HCT116 (cell line): ENCODE data around the gene ELAVL1. TPM values are rescaled to one million over a fixed set of nuclear protein-coding genes. Genes with fewer than 3 reads are reported as not detected.
A peak's percentile ranks its signal among the peaks of the same experiment; 100 is the strongest.

Experiments used
- ATAC-seq: fragments of 200-7000 bp; cut with Tn5 transposase; 2 replicates; pipeline ENCODE4 v1.9.1; 2020; ENCODE audit warnings: mild to moderate bottlenecking, moderate library complexity
- BruUV-seq: library from RNA; stranded (reverse); fragments of 400-500 nt; replicated peaks from 2 replicates; lab custom pipeline; 2021; lab: Mats Ljungman, UMichigan
- CTCF ChIA-PET: fragments of 300-600 bp; sonication (Branson Sonifier 250); formaldehyde crosslinking; loops from one replicate; lab custom pipeline; 2021; ENCODE audit warnings: antibody characterized with exemption; lab: Charles Lee
- POLR2A ChIA-PET: fragments of 300-600, 350-600 bp; sonication (Branson Sonifier 250); formaldehyde crosslinking; loops from one replicate; lab custom pipeline; 2021; ENCODE audit warnings: antibody characterized with exemption; lab: Charles Lee
- RAD21 ChIA-PET, 2 experiments: fragments of 300-600 bp; sonication (Branson Sonifier 250); formaldehyde crosslinking; loops; one replicate each; lab custom pipeline; 2023; ENCODE audit warnings: low total read pairs in 2 of 2; ENCODE audit not compliant: uncharacterized antibody in 2 of 2, unreplicated experiment in 2 of 2, low non-redundant PET in 1 of 2; lab: Charles Lee
- DNase-seq: peaks from one replicate; pipeline ENCODE4 v3.0.0-alpha.2; 2010; ENCODE audit warnings: low read depth, low spot score
- H2AFZ ChIP-seq: fragments of 200-600 bp; shearing (Covaris generic), sonication (generic); 2 replicates; pipeline ENCODE4 v1.6.1; 2017; ENCODE audit warnings: low read depth, mixed run types, mixed read lengths, antibody characterized with exemption, low read length; ENCODE audit not compliant: poor library complexity, severe bottlenecking
- H3K27ac ChIP-seq: 2 replicates; pipeline ENCODE4 v1.5.1; 2012; ENCODE audit warnings: low read depth, low read length
- H3K27me3 ChIP-seq: fragments of 200-600 bp; sonication (generic); 2 replicates; pipeline ENCODE4 v1.6.1; 2016; ENCODE audit warnings: mixed run types, low read length, mixed read lengths; ENCODE audit not compliant: insufficient read depth
- H3K36me3 ChIP-seq, 2 experiments: fragments of 200-500 bp in 1 of 2; fragments of 200-600 bp in 1 of 2; sonication (Bioruptor generic) in 1 of 2; sonication (generic) in 1 of 2; 2 replicates each; pipeline versions ENCODE4 v1.5.1 to v1.6.1; 2014 to 2016; ENCODE audit warnings: low read length in 2 of 2, inconsistent platforms in 1 of 2, mixed read lengths in 1 of 2, mixed run types in 1 of 2; ENCODE audit not compliant: insufficient read depth in 2 of 2, control insufficient read depth in 1 of 2
- H3K4me1 ChIP-seq, 2 experiments: fragments of 200-600 bp in 1 of 2; sonication (generic) in 1 of 2; 2 replicates each; pipeline versions ENCODE4 v1.5.1 to v1.6.1; 2012 to 2017; ENCODE audit warnings: low read length in 2 of 2, inconsistent platforms in 1 of 2, mild to moderate bottlenecking in 1 of 2, mixed read lengths in 1 of 2, mixed run types in 1 of 2, moderate library complexity in 1 of 2; ENCODE audit not compliant: insufficient read depth in 2 of 2, control insufficient read depth in 1 of 2
- H3K4me2 ChIP-seq: fragments of 200-600 bp; sonication (generic); 2 replicates; pipeline ENCODE4 v1.6.1; 2017; ENCODE audit warnings: mixed run types, low read length, mixed read lengths
- H3K4me3 ChIP-seq, 2 experiments: fragments of 200-600 bp in 1 of 2; sonication (generic) in 1 of 2; replicated peaks in 1 of 2; 2 replicates each; pipeline ENCODE4 v1.5.1; 2011 to 2016; ENCODE audit warnings: low read length in 2 of 2, control low read depth in 1 of 2, low read depth in 1 of 2, mild to moderate bottlenecking in 1 of 2, mixed read lengths in 1 of 2, mixed run types in 1 of 2
- H3K79me2 ChIP-seq: fragments of 200-600 bp; sonication (generic); 2 replicates; pipeline ENCODE4 v1.6.1; 2017; ENCODE audit warnings: mild to moderate bottlenecking, mixed run types, low read length, moderate library complexity, mixed read lengths; ENCODE audit not compliant: insufficient read depth
- H3K9ac ChIP-seq: fragments of 200-600 bp; sonication (generic); 2 replicates; pipeline ENCODE4 v1.6.1; 2016; ENCODE audit warnings: low read length, mixed read lengths
- H3K9me2 ChIP-seq: fragments of 200-600 bp; sonication (generic), shearing (Covaris generic); 2 replicates; pipeline ENCODE4 v1.6.1; 2017; ENCODE audit warnings: mixed run types, mild to moderate bottlenecking, moderate library complexity; ENCODE audit not compliant: insufficient read depth
- H3K9me3 ChIP-seq, 2 experiments: fragments of 200-500 bp in 1 of 2; fragments of 200-600 bp in 1 of 2; sonication (Bioruptor generic) in 1 of 2; sonication (generic) in 1 of 2; 2 replicates each; pipeline ENCODE4 v1.6.1; 2014 to 2017; ENCODE audit warnings: low read length in 2 of 2, mixed read lengths in 2 of 2, inconsistent platforms in 1 of 2, low read depth in 1 of 2, mild to moderate bottlenecking in 1 of 2, mixed run types in 1 of 2, moderate library complexity in 1 of 2; ENCODE audit not compliant: control insufficient read depth in 1 of 2, insufficient read depth in 1 of 2
- H4K20me1 ChIP-seq: fragments of 200-600 bp; sonication (generic), shearing (Covaris generic); 2 replicates; pipeline ENCODE4 v1.6.1; 2017; ENCODE audit warnings: mixed run types, mild to moderate bottlenecking, moderate library complexity; ENCODE audit not compliant: insufficient read depth
- CEBPB ChIP-seq: IDR thresholded peaks from 2 replicates; pipeline ENCODE4 v1.6.1; 2012; ENCODE audit warnings: low read depth
- EGR1 ChIP-seq: IDR thresholded peaks from 2 replicates; pipeline ENCODE4 v1.6.1; 2012; ENCODE audit warnings: low read depth
- SP1 ChIP-seq: IDR thresholded peaks from 2 replicates; pipeline ENCODE4 v1.6.1; 2012; ENCODE audit warnings: low read depth
- ZFX ChIP-seq: fragments of 450-650 bp; IDR thresholded peaks from 2 replicates; pipeline ENCODE4 v1.6.1; 2017
- intact Hi-C: fragments of 100-400 bp; cut with micrococcal nuclease; formaldehyde crosslinking; loops from 2 replicates; pipeline ENCODE4 v1.10.0; 2022
- total RNA-seq: library from RNA; stranded (reverse); gene quantifications from one replicate; pipeline ENCODE4 v1.2.1, GENCODE V29; 2021; ENCODE audit not compliant: unreplicated experiment
- TF ChIP-seq, protein P1 (sequence below): IDR thresholded peaks from 2 replicates; pipeline ENCODE4 v1.6.1; 2011; ENCODE audit warnings: mild to moderate bottlenecking, low read length, moderate library complexity; ENCODE audit not compliant: insufficient replicate concordance; ENCODE audit errors: extremely low read depth
- TF ChIP-seq, protein P2 (sequence below): IDR thresholded peaks from 2 replicates; pipeline ENCODE4 v1.6.1; 2012

ELAVL1 gene
- total RNA-seq, 1 experiment from 2014 or later: 134 TPM

DNA sequence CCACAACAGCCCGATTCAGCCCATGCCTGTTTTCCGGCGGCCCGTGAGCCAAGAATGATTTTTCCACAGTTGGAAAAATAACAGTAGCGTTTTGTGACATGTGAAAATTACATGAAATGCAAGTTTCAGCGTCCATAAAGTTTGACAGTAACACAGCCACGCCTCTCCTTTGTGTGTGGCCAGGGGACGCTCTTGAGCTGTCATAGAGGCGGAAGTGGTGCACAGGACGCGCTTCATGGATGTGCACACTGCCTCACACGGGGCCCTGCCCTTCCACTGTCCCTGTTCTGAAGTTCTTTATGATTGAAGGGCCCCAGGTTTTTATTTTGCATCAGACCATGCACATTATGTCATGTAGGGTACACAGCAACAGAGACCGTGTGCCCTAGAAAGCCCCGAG is 12.4 kb upstream of the ELAVL1 start (continued):
- TF ChIP-seq, protein P1, sequence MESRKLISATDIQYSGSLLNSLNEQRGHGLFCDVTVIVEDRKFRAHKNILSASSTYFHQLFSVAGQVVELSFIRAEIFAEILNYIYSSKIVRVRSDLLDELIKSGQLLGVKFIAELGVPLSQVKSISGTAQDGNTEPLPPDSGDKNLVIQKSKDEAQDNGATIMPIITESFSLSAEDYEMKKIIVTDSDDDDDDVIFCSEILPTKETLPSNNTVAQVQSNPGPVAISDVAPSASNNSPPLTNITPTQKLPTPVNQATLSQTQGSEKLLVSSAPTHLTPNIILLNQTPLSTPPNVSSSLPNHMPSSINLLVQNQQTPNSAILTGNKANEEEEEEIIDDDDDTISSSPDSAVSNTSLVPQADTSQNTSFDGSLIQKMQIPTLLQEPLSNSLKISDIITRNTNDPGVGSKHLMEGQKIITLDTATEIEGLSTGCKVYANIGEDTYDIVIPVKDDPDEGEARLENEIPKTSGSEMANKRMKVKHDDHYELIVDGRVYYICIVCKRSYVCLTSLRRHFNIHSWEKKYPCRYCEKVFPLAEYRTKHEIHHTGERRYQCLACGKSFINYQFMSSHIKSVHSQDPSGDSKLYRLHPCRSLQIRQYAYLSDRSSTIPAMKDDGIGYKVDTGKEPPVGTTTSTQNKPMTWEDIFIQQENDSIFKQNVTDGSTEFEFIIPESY: no peak
- no peak for TF ChIP-seq EGR1
- TF ChIP-seq CEBPB: no peak
- TF ChIP-seq, protein P2, sequence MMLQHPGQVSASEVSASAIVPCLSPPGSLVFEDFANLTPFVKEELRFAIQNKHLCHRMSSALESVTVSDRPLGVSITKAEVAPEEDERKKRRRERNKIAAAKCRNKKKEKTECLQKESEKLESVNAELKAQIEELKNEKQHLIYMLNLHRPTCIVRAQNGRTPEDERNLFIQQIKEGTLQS: no peak
- TF ChIP-seq, all 23 proteins: peak for 2

DNA sequence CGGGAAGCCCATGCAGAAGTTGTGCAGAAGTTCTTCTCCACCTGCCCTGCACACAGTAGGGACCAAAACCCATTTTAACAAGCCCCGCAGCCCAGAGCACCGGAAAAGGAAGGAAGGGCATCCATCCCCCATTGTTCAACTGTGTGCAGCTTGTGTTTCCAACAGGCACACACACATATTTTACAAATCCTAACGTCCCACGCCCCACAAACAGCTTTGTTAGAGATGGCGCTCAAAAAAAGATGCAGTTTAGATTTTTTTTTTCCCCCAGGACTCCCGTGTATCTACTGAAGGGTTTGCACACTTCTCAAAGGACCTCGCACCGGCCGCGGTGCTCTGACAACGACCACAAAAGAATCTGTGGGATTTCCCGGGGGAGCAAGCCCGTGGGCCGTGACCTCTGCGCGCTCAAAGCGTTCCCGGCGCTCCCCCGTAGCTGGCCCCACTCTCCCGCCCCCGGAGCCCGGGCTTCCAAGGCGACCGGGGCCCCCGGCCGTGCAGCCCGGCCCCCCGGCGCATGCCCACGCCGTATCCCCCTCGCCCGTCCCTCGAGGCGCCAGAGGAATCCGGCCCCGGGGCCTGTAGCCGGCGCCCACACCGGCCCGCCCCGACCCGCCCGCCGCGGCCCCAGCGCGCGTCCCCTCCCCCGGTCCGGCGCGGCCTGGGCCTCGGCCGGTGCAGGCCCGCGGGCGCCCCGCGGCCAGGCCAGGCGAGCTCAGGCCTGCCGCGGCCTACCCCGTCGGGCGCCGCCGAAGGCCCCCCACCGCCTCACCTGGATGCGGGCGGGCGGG is 523 bp downstream of the ELAVL1 start:
- H3K9ac ChIP-seq: peak overlapping the region; percentile 88
- POLR2A ChIA-PET: interaction anchor here (0.8 to 1.1 kb wide), 2 partner anchors 61 to 75 kb away, joined by 3 to 4 read pairs; partner anchors contain the start of gene TIMM44
- intact Hi-C loops: loop anchor here (5.0 to 10.0 kb wide), 2 partner anchors 150 to 247 kb away; no protein-coding TSS in a partner anchor
- RAD21 ChIA-PET: no interaction called here
- DNase-seq: no peak
- H3K27me3 ChIP-seq: no peaks in the 10 kb centered on the region
- BruUV-seq: no TSS peak
- peak overlapping the region; percentile 93 for H3K4me2 ChIP-seq
- H4K20me1 ChIP-seq: peaks cover 22% of the 10 kb centered on the region; the same call in 1 of the 2 replicates
- H3K9me3 ChIP-seq: no peaks in the 10 kb centered on the region
- peaks cover 21 to 40% of the 10 kb centered on the region in 2 experiments for H3K4me1 ChIP-seq
- no peak overlapping the region for H2AFZ ChIP-seq
- peak overlapping the region; percentile 68 for H3K27ac ChIP-seq
- H3K4me3 ChIP-seq: peak overlapping the region; percentile 87 to 96
- peaks cover 60% of the 10 kb centered on the region for H3K79me2 ChIP-seq
- peaks cover 5 to 8% of the 10 kb centered on the region in 2 experiments; a peak in 3 of 4 replicates for H3K36me3 ChIP-seq
- CTCF ChIA-PET: no interaction called here
- peak; percentile 29 for ATAC-seq
- TF ChIP-seq SP1 (no peak), ZFX (peak; percentile 95)
- TF ChIP-seq, protein P2: no peak
- no peaks in the 10 kb centered on the region for H3K9me2 ChIP-seq
